ENCODE results near the gene FOXQ1. TPM values are rescaled to one million over a fixed set of nuclear protein-coding genes. Genes with fewer than 3 reads are reported as not detected.

Gene FOXQ1, protein sequence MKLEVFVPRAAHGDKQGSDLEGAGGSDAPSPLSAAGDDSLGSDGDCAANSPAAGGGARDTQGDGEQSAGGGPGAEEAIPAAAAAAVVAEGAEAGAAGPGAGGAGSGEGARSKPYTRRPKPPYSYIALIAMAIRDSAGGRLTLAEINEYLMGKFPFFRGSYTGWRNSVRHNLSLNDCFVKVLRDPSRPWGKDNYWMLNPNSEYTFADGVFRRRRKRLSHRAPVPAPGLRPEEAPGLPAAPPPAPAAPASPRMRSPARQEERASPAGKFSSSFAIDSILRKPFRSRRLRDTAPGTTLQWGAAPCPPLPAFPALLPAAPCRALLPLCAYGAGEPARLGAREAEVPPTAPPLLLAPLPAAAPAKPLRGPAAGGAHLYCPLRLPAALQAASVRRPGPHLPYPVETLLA
- total RNA-seq (2022; extraction: Qiagen RNA extraction; ENCODE audit: low read depth): 3.5 to 7.5 TPM (median 6.7 TPM) in 5 replicates

DNA sequence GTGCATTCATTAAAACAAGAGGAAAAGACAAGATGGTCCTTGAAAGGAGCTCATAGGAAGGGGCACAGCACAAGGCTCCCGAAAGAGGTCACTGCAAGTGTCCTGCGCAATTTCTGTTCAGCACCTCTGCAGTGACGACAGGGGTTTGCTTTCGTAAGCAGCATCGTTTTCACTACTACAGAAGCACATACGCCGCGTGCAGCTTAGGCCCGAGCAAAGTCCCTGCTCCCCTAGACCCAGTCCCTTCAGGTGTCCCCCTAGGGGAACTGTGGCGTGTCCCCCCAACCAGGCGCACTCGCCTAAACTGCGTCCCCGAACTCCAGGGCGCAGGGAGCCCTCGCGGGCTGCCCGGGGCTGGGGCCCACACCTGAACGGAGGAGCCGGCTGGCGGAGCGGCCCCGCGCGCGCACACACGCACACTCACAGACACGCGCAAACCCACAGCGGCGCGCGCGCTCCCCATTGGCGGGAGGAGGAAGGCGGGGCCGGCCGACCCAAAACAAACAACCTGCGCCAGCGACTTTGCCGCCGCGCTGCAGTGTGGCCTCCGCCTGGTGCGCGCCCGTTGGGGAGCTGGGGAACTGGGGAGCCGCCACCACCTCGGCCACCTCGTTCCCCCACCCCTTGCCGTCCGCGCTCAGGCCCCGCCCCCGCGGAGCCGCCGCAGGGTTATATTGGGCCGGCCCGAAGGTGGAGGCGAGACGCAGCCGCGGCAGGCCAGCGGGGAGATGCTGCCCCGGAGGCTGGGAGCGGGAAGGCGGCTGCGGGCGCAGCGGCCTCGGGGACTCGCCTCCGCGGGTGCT lies at the start of gene FOXQ1:
Gene FOXQ1 (plus strand): TSS at position 699 of the 803 bp plus-strand sequence. CDS start 607 bp downstream, outside the sequence.

Other genes with a start within 250 kb of the FOXQ1 start
- 18.5 to 28.8 TPM (median 27.8 TPM) in 5 replicates for gene FOXF2, start 77.5 kb downstream of the FOXQ1 start, total RNA-seq (2022; extraction: Qiagen RNA extraction; ENCODE audit: low read depth)